ENCODE results near the gene ATP6V1B1. TPM values are rescaled to one million over a fixed set of nuclear protein-coding genes. Genes with fewer than 3 reads are reported as not detected.

ATP6V1B1 gene
- total RNA-seq, 4 donors from 2014 or later: 0.97 to 1.2 TPM; not detected in 2

DNA sequence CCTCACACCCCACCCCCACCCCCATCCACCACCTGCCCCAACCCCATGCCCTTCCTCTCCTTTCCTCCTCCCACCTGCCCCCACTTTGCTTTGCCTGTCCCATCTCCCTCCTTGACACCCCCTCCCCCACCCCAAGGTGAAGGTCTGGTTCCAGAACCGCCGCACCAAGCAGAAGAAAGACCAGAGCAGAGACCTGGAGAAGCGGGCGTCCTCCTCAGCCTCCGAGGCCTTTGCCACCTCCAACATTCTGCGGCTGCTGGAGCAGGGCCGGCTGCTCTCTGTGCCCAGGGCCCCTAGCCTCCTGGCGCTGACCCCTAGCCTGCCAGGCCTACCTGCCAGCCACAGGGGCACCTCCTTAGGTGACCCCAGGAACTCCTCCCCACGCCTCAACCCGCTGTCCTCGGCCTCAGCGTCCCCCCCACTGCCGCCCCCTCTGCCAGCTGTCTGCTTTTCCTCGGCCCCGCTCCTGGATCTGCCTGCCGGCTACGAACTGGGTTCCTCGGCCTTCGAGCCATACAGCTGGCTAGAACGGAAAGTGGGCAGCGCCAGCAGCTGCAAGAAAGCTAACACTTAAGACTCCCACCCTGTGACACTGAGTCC is 3.0 kb upstream of the ATP6V1B1 start:
- no peak overlapping the region for H3K4me3 ChIP-seq
- H3K36me3 ChIP-seq: no peaks in the 10 kb centered on the region
- no peak overlapping the region for H3K27ac ChIP-seq
- 60 to 80% methylated on average over 1 of the region's 21 CpGs for WGBS, 2 donors
- H3K27me3 ChIP-seq: peaks cover 0 to 15% (median 0%) of the 10 kb centered on the region in 4 donors
- H3K9me3 ChIP-seq: no peaks in the 10 kb centered on the region
- TF ChIP-seq, protein P1, sequence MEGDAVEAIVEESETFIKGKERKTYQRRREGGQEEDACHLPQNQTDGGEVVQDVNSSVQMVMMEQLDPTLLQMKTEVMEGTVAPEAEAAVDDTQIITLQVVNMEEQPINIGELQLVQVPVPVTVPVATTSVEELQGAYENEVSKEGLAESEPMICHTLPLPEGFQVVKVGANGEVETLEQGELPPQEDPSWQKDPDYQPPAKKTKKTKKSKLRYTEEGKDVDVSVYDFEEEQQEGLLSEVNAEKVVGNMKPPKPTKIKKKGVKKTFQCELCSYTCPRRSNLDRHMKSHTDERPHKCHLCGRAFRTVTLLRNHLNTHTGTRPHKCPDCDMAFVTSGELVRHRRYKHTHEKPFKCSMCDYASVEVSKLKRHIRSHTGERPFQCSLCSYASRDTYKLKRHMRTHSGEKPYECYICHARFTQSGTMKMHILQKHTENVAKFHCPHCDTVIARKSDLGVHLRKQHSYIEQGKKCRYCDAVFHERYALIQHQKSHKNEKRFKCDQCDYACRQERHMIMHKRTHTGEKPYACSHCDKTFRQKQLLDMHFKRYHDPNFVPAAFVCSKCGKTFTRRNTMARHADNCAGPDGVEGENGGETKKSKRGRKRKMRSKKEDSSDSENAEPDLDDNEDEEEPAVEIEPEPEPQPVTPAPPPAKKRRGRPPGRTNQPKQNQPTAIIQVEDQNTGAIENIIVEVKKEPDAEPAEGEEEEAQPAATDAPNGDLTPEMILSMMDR (IDR thresholded peaks at IDR 0.05): no peak
- TF ChIP-seq POLR2A (IDR thresholded peaks at IDR 0.05): no peak
- no peak for DNase-seq
- intact Hi-C loops (cut with DNase I): no loop called here
- no peaks in the 10 kb centered on the region for H3K4me1 ChIP-seq

DNA sequence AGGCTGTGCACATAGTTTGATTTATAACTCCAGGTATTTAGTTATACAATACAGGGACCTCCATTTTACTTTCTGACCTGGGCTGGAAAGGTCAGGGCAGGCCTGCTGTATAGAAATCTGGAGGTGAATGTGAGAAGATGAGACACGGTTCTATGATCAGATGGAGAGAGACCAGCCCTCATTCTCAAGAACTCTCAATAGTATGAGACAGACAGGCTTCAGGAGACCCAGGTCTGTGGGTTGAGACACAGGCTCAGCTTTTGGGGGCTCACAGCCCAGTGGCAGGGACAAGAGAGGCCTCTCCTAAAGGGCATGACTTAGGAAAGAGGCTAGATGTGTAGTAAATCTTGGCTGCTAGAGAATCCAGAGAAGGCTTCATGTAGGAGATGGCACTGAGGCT is 719 bp upstream of the ATP6V1B1 start:
- Histone ChIP-seq H3K4me1 (no peaks in the 10 kb centered on the region), H3K27ac (no peak overlapping the region), H3K9me3 (no peaks in the 10 kb centered on the region), H3K27me3 (peaks cover 0 to 34% (median 0%) of the 10 kb centered on the region in 4 donors), H3K36me3 (no peaks in the 10 kb centered on the region), H3K4me3 (no peak overlapping the region)
- 71% methylated on average over 1 of the region's 1 CpG for WGBS, 2 donors
- intact Hi-C loops (cut with DNase I): no loop called here
- TF ChIP-seq, protein P1 (IDR thresholded peaks at IDR 0.05): no peak
- no peak for TF ChIP-seq POLR2A (IDR thresholded peaks at IDR 0.05)
- DNase-seq: no peak

DNA sequence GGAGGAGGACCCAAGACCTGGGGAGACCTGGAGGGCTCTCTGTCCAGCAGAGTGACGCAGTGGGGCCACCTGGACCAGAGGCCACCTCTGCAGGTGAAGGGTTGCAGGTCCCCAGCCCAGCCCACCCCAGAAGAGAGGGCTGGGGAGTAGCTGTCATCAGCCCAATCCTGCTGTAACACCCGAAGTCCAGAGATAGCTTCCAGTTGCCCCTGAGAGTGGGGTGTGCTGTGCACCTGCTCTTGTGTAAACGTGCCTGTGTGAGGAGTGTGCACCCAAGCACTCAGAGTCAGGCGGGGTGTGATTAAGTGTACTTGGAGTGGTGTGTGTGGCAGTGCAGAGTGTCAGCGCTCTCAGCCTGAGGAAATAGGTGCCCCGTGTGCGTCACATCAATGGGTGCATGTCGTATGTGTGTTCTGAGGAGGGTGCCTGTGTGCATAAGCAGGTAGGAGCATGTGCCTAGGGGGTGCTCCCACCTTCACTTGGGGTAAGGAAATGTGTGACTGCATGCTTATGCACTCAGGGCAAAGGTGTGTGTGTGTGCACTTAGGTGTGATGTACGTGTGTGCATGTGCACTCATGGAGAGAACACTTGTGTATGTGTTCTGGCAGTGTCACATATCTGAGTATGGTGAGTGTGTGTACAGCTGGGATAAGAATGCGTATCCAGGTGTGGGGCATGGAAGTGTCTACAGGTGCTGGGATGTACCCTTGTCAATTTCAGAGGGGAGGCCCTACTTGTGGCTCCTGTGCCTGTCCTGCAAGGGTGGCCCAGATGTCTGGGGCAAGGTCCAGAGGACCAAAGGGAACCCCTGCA is 672 bp downstream of the ATP6V1B1 start:
- Histone ChIP-seq H3K27ac (no peak overlapping the region), H3K9me3 (no peaks in the 10 kb centered on the region), H3K27me3 (peaks cover 0 to 45% (median 0%) of the 10 kb centered on the region in 4 donors), H3K4me1 (no peaks in the 10 kb centered on the region), H3K36me3 (no peaks in the 10 kb centered on the region), H3K4me3 (no peak overlapping the region)
- intact Hi-C loops (cut with DNase I): no loop called here
- WGBS, 2 donors: 63 to 75% methylated on average over 5 to 10 of the region's 10 CpGs
- no peak for DNase-seq
- TF ChIP-seq, protein P1 (IDR thresholded peaks at IDR 0.05): no peak
- TF ChIP-seq POLR2A (IDR thresholded peaks at IDR 0.05): no peak

DNA sequence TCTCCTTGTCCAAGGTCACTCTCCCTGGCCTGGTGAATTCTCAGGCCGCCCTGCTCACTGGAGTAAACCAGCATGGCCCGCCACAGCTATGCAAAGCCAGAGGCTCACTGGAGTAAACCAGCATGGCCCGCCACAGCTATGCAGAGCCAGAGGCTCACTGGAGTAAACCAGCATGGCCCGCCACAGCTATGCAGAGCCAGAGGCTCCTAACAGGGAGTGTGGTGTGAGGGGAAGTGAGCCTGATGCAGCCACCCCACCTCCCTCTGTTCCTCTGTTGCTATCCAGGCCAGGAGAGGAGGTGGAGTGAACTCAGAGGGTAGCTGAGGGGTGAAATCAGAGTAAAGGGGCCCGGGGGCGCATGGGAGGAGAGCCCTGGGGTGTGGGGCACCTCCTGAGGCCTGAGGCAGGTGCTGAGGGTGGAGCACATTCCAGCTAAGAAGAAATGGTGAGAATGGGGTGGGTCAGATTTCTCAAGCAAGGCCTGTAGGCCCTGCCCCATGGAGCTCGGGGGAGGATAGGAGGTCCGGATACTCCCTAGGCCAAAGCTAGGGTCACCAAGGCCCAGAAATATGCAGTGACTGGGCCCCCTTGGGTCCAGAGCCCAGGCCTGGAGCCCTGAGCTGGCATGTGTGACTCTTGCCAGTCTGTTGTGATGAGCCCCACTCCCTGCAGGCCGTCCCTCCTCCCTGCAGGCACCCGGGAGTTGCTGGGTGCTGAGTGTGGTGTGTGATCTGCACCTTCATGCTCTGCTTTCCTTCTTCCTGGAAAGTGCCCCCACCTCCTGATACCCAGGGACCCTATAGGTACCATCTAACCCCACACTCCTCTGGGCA is 1.5 kb downstream of the ATP6V1B1 start:
- H3K27me3 ChIP-seq: peaks cover 0 to 52% (median 0%) of the 10 kb centered on the region in 4 donors
- H3K36me3 ChIP-seq: no peaks in the 10 kb centered on the region
- H3K27ac ChIP-seq: no peak overlapping the region
- no peak overlapping the region for H3K4me3 ChIP-seq
- no peak for DNase-seq
- intact Hi-C loops (cut with DNase I): no loop called here
- H3K4me1 ChIP-seq: no peaks in the 10 kb centered on the region
- TF ChIP-seq, protein P1 (IDR thresholded peaks at IDR 0.05): no peak
- no peak for TF ChIP-seq POLR2A (IDR thresholded peaks at IDR 0.05)
- no peaks in the 10 kb centered on the region for H3K9me3 ChIP-seq
- 58 to 79% methylated on average over 3 to 6 of the region's 10 CpGs for WGBS, 2 donors

Measured in esophagus squamous epithelium (tissue), 5 donors.